SK-N-SH treated with all-trans-retinoic acid at 6 μM for 48 hours (cell line): ENCODE measurements around the gene CFAP61.

Experiments used
- ATAC-seq: fragments of 200-7000 bp; cut with Tn5 transposase; 3 replicates; pipeline ENCODE4 v1.9.1; 2020; ENCODE audit warnings: mild to moderate bottlenecking, moderate library complexity
- ARNTL ChIP-seq: fragments of 450-650 bp; formaldehyde crosslinking; IDR thresholded peaks from 2 replicates; pipeline ENCODE4 v1.5.0; 2020; ENCODE audit warnings: low read depth, mild to moderate bottlenecking, moderate library complexity, borderline replicate concordance
- BACH2 ChIP-seq: fragments of 250-450 bp; sonication (Bioruptor Pico); IDR thresholded peaks from 2 replicates; pipeline ENCODE4 v1.9.0; 2021; ENCODE audit warnings: mild to moderate bottlenecking, borderline replicate concordance
- CSRNP3 ChIP-seq: fragments of 250-450 bp; sonication (Bioruptor Pico); IDR thresholded peaks from 2 replicates; pipeline ENCODE4 v1.5.1; 2021; ENCODE audit warnings: mild to moderate bottlenecking, moderate library complexity
- ESRRG ChIP-seq: fragments of 250-450 bp; sonication (Bioruptor Pico); IDR thresholded peaks from 2 replicates; pipeline ENCODE4 v1.6.1; 2021; ENCODE audit warnings: mild to moderate bottlenecking
- GLIS3 ChIP-seq: fragments of 250-450 bp; sonication (Bioruptor Pico); IDR thresholded peaks from 2 replicates; pipeline ENCODE4 v1.5.0; 2020; ENCODE audit warnings: mild to moderate bottlenecking, moderate library complexity
- ISL1 ChIP-seq: fragments of 250-450 bp; sonication (Bioruptor Pico); IDR thresholded peaks from 2 replicates; pipeline ENCODE4 v2.1.2; 2022; ENCODE audit warnings: mild to moderate bottlenecking, moderate library complexity
- OSR1 ChIP-seq: fragments of 250-450 bp; sonication (Bioruptor Pico); IDR thresholded peaks from 2 replicates; pipeline ENCODE4 v1.8.0; 2022; ENCODE audit warnings: moderate library complexity, mild to moderate bottlenecking, inconsistent platforms
- PATZ1 ChIP-seq: fragments of 250-450 bp; sonication (Bioruptor Pico); IDR thresholded peaks from 2 replicates; pipeline ENCODE4 v1.8.0; 2020; ENCODE audit warnings: mild to moderate bottlenecking, moderate library complexity, borderline replicate concordance
- POU6F1 ChIP-seq: fragments of 250-450 bp; sonication (Bioruptor Pico); IDR thresholded peaks from 2 replicates; pipeline ENCODE4 v1.8.0; 2021; ENCODE audit warnings: low read depth, mild to moderate bottlenecking, moderate library complexity, borderline replicate concordance
- PPARA ChIP-seq: fragments of 250-450 bp; sonication (Bioruptor Pico); IDR thresholded peaks from 2 replicates; pipeline ENCODE4 v1.5.0; 2020; ENCODE audit warnings: mild to moderate bottlenecking, borderline replicate concordance
- RARB ChIP-seq: fragments of 250-450 bp; sonication (Bioruptor Pico); IDR thresholded peaks from 2 replicates; pipeline ENCODE4 v1.8.0; 2021; ENCODE audit warnings: mild to moderate bottlenecking, moderate library complexity
- SNAI2 ChIP-seq: fragments of 250-450 bp; sonication (Bioruptor Pico); IDR thresholded peaks from 2 replicates; pipeline ENCODE4 v1.5.0; 2020; ENCODE audit warnings: mild to moderate bottlenecking, moderate library complexity
- TOX ChIP-seq: fragments of 250-450 bp; sonication (Bioruptor Pico); IDR thresholded peaks from 2 replicates; pipeline ENCODE4 v1.8.0; 2021; ENCODE audit warnings: mild to moderate bottlenecking, moderate library complexity, borderline replicate concordance
- ZC3H10 ChIP-seq: fragments of 250-450 bp; sonication (Bioruptor Pico); IDR thresholded peaks from 2 replicates; pipeline ENCODE4 v1.5.1; 2021; ENCODE audit warnings: mild to moderate bottlenecking, moderate library complexity
- ZFP30 ChIP-seq: fragments of 450-650 bp; formaldehyde crosslinking; IDR thresholded peaks from 2 replicates; pipeline ENCODE4 v1.5.0; 2022; ENCODE audit warnings: mild to moderate bottlenecking, moderate library complexity
- ZNF565 ChIP-seq: fragments of 450-650 bp; formaldehyde crosslinking; conservative IDR thresholded peaks from 2 replicates; pipeline ENCODE4 v1.5.0; 2020; ENCODE audit warnings: low read depth, mild to moderate bottlenecking, moderate library complexity
- ZNF70 ChIP-seq: fragments of 450-650 bp; formaldehyde crosslinking; IDR thresholded peaks from 2 replicates; pipeline ENCODE4 v1.5.0; 2020; ENCODE audit warnings: mild to moderate bottlenecking, moderate library complexity
- ZNF8 ChIP-seq: fragments of 450-650 bp; formaldehyde crosslinking; IDR thresholded peaks from 2 replicates; pipeline ENCODE4 v1.5.0; 2020; ENCODE audit warnings: mild to moderate bottlenecking, moderate library complexity
- TF ChIP-seq, protein P1 (sequence below): fragments of 250-450 bp; sonication (Bioruptor Pico); IDR thresholded peaks from 2 replicates; pipeline ENCODE4 v1.5.0; 2020; ENCODE audit warnings: mild to moderate bottlenecking, moderate library complexity

The CFAP61 gene

DNA sequence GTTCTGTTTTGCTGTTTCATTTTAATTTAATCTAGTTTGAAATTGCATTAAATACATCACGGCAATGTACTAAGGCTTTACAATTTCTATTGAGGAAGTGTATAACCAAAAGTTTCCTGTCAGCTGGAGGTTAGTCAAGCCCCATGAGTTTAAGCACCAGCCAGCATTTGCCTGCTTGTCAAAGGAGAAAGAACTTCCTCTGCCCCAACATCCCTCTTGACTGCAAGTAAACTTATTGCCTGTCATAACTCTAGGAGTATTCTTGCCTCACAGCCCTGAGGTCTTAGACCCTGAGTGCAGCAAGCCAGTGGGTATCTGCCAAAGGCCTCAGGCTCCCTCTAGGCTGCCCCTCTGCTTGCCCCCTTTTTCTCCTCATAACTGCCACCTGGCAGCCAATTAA is 208.8 kb downstream of the CFAP61 start:
- no peak for ATAC-seq
- TF ChIP-seq, protein P1, sequence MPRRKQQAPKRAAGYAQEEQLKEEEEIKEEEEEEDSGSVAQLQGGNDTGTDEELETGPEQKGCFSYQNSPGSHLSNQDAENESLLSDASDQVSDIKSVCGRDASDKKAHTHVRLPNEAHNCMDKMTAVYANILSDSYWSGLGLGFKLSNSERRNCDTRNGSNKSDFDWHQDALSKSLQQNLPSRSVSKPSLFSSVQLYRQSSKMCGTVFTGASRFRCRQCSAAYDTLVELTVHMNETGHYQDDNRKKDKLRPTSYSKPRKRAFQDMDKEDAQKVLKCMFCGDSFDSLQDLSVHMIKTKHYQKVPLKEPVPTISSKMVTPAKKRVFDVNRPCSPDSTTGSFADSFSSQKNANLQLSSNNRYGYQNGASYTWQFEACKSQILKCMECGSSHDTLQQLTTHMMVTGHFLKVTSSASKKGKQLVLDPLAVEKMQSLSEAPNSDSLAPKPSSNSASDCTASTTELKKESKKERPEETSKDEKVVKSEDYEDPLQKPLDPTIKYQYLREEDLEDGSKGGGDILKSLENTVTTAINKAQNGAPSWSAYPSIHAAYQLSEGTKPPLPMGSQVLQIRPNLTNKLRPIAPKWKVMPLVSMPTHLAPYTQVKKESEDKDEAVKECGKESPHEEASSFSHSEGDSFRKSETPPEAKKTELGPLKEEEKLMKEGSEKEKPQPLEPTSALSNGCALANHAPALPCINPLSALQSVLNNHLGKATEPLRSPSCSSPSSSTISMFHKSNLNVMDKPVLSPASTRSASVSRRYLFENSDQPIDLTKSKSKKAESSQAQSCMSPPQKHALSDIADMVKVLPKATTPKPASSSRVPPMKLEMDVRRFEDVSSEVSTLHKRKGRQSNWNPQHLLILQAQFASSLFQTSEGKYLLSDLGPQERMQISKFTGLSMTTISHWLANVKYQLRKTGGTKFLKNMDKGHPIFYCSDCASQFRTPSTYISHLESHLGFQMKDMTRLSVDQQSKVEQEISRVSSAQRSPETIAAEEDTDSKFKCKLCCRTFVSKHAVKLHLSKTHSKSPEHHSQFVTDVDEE (CRISPR knock-in tag) = no peak
- TF ChIP-seq ZNF8 (CRISPR knock-in tag) (no peak), SNAI2 (CRISPR knock-in tag) (no peak), PATZ1 (no peak), POU6F1 (no peak), RARB (no peak), PPARA (CRISPR knock-in tag) (no peak), OSR1 (no peak), ZC3H10 (CRISPR knock-in tag) (no peak)

- ATAC-seq = no peak
- TF ChIP-seq ISL1 (CRISPR knock-in tag) (no peak), ARNTL (CRISPR knock-in tag) (no peak), ESRRG (no peak), POU6F1 (no peak), BACH2 (no peak), PATZ1 (no peak), ZNF70 (no peak), CSRNP3 (CRISPR knock-in tag) (no peak), ZNF8 (CRISPR knock-in tag) (no peak), OSR1 (no peak), TOX (CRISPR knock-in tag) (no peak), ZNF565 (CRISPR knock-in tag) (no peak), PPARA (CRISPR knock-in tag) (no peak), GLIS3 (CRISPR knock-in tag) (no peak), ZFP30 (no peak), RARB (no peak)
- TF ChIP-seq, protein P1 (CRISPR knock-in tag) = no peak
- TF ChIP-seq, all 23 proteins: peak for 0
Measured at GRCh38 chr20:20265210-20265609, 212.9 kb downstream of the CFAP61 start.
